Activated T-cell treated with anti-CD3 and anti-CD28 coated beads, Interleukin-2, amount 50 U/mL, for 1 hour (primary cell): ENCODE measurements around the gene KRT79.

ENCODE experiments used
- DNase-seq: peaks from one replicate; pipeline ENCODE4 v3.0.0-alpha.2; 2020

The KRT79 gene

GRCh38 chr12:52832985-52833905, 866 bp downstream of the KRT79 start:
- DNase-seq: no peak

DNA sequence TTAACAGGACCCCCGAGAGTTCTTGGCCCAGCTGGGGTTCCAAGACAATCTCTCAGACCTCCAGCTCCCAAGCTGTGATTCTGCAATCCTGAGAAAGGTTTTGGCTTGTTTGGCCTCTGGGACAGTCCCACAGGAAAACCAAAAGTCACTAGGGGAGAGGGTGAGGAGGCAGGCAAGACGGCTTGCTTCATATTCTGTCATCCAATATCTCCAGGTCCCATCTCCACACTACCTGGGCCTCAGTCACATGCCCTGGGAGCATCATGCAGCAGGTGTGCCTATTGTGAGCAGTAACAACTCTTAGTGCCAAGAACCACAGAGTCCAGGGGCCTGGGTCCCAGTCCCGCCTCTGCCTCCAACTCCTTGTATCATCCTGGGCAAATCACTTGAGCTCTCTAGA, 1.7 kb downstream of the KRT79 start:
- no peak for DNase-seq

DNA sequence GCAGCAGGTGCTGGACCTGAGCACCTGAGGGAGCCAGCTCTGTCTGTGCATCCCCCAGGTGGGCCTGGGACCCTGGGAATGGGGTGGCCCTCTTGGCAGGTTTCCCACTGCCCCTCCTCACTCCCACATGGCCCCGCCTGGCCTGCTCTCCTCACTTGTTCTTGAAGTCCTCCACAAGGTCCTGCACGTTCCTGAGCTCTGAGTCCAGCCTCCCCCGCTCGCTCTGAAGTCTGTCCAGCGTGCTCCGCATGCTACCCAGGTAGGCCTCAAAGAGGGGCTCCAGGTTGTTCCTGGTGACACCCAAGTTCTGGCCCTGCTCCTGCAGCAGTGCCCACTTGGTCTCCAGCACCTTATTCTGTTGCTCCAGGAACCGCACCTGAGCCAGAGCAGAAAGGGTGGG, 2.9 kb downstream of the KRT79 start:
- DNase-seq: no peak

GRCh38 chr12:52829986-52830770, 3.9 kb downstream of the KRT79 start:
- DNase-seq: no peak

DNA sequence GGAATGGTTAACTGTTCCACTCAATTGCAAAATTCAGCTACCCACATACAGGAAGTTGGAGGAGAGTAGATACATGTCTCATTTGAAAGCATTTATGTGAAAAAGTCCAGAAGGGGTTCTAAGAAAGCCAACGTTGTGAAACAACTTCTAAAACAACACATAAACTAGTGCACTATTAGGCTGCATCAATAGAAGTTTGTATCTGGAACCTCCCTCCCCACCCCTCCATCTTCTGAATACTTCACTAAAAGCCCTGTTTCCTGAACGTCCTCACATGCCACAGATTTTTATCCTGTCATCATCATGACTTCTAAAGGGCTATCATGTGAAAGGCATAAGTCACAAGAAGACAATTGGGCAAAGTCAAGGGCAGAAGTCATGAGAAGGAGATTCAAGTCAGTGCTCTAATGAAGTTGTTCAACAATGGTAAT, 5.5 kb downstream of the KRT79 start:
- no peak for DNase-seq

GRCh38 chr12:52828156-52828555, 6.0 kb downstream of the KRT79 start:
- DNase-seq: no peak

- no peak for DNase-seq
These were observed 6.5 kb downstream of the KRT79 start for GRCh38 chr12:52827499-52828090.

DNA sequence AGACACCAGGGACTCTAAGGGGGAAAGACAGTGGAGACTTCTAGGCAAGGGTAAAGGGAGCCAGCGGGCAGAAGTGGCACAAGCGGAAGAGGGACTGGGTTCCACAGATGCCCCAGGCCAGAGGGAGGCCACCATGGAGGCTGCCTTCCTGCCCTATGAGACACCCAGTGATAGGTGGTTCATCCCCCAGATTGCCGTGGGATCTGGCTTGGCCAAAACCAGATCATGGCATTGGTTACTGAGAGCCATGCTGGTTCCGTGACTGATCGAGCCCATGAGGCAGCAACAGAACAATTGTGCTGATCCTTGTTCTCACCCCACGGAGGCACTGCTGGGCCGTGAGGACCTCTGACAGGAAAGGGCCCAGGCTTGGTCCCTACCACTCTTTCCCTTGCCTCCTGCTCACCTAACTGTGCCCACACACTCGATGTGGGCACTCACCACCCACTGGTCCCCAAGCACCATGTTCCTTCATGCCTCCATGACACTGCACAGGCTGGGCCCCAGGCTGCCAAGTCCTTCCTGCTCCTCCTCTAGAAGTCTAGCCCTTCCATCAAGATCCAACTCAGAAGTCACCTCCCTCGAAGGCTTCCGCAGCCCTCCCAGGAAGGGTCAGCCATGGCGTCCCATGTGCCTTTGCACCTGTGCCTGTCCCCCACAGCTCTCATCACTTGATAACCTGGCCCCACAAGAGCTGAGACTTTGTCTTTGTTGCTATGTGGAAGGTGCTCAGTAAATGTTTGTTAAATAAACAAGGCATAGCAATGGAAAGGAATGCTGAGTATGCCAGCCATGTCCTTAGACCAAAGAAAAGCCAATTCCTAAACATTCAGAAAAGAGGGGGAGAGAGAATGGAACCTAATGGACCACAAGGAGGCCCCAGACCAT, 7.3 kb downstream of the KRT79 start:
- no peak for DNase-seq

DNA sequence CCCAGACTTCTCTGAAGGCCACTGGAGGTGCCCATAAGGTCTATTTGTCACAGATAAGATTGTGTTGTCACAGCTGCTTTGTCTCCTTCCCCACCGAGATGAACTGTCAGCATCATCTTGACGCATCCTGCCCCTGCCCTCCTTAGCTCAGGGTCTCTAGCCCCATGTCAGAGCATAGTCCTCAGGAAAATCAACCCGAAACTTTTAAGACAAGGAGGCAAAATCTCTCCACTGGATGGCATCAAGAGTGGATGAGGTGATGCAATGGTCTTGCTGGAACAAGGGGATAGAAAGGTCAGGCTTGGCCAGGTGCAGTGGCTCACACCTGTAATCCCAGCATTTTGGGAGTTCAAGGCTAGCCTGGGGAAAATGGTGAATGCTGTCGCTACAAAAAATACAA, 8.2 kb downstream of the KRT79 start:
- DNase-seq: no peak

- DNase-seq: no peak
These were observed 9.2 kb downstream of the KRT79 start for GRCh38 chr12:52824741-52825410.

DNA sequence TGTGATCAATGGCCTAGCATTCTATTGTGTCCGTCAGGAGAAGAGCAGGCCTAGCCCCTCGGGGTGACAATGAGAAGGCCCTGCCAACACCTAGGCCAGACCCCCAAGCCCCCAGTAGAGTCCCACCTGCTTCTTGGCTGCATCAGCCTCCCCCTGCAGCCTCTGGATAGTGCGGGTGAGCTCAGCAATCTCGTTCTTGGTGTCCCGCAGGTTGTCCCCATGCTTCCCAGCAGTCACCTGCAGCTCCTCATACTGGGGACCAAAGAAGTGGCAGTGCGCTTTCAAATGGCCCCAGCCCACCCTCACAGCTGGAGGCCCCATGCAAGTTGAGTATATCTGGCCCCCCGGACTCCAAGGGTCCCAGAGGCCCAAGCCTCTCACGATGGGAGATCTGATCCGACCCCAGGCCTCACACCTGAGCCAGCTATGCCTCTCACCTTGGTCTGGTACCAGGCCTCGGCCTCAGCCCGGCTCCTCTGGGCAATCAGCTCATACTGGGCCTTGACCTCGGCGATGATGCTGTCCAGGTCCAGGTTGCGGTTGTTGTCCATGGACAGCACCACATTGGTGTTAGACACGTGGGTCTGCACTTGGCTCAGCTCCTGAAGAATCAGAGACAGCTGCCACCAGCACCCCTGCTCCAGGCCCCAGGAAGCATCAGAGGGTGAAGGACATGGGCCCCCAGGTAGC, 10.2 kb downstream of the KRT79 start:
- DNase-seq: no peak

DNA sequence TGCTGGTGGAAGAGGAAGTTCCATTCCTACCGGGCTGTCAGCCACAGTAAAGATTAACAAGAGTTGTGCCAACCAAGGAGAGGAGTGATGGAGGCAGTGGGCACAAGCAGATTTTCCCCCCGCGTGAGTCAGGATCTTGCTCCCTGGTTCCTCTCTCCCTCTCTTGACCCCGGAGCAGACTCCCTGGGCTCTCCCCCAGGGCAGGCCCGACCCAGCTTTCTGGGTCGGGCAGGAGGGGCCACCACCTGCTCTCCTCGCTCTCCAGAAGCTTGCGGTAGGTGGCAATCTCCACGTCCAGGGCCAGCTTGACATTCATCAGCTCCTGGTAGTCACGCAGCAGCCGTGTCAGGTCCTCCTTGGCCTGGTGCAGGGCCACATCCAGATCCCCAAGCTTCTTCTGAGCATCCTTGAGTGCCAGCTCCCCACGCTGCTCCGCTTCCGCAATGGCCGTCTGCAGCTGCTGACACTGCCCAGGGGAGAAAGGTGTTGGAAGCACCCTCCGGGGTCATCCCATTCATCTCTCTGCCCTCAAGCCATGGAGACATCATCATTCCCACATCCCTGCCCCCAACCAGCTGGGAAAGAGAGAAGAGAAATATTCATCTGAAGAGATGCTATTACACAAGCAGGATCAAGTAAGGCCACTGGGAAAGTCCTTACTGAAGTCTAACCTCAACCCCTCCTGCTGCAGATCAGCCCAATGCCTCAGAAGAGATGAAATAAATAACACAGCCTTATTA, 11.2 kb downstream of the KRT79 start:
- no peak for DNase-seq

DNA sequence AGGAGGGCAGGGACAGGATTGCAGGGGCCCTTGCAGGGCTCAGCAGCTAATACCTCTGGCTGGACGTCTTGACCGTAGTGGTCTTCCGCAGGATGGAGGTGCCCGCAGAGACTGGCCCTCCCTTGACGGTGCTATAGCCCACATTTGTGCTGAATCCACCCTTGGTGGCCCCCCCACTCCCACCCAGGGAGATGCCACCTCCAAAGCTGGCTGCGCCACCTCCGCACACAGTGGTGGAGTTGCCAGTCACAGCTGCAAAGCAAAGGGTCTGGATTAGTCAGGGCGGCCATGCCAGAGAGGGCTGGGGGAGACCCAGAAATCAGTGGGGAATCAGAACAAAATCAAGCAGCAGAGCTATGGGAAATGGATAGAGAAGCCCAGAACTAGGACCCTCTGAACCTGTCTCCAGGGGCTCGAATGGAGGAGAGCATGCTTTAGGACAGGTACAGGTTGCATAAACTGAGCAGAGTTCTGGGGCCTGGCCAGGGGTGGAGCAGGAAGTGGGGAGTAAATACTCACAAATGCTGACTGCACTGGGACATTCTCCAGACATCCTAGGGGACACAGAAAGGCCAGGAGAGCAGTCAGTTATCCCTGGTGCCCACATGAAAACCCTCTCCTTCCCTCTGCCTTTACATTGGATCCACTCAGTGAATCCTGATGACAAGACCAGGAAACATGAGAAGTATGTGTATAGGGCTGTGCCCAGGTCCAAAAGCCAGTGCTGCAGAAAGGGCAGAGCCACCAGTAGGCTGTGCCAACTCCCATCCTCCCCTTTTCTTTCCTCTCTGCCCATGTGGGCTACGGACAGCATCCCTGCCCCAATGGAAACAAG, 12.1 kb downstream of the KRT79 start:
- no peak for DNase-seq

DNA sequence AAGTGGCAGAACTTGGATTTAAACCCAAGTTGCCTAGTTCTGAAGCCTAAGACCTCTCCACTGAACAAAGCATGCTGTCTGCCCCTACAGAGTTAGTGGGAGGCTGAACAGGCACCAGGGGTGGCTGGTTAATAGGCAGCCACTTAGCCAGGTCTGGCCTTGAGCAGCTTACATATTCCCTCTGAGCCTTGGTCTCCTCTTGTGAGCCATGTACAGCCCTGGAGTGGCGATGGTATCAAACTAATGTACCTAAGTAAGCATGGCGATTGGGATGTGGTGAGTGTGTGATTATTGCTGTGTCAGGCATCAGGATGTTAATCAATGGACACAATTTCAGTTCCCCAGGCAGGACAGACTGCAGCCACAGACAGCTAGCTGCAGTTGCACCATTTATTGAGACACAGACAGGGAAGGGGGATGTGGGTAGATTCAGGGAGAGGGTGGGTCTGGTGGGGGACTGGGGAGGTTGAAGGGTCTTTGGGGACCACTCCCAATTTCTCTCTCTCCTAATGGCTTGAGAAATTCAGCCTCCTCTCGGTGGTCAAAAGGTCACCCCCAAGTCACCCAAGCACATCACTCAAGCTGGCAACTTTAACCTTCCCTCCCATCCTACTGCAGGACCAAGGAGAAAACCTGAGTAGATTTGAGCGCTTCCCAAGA, 12.9 kb downstream of the KRT79 start:
- DNase-seq: no peak

DNA sequence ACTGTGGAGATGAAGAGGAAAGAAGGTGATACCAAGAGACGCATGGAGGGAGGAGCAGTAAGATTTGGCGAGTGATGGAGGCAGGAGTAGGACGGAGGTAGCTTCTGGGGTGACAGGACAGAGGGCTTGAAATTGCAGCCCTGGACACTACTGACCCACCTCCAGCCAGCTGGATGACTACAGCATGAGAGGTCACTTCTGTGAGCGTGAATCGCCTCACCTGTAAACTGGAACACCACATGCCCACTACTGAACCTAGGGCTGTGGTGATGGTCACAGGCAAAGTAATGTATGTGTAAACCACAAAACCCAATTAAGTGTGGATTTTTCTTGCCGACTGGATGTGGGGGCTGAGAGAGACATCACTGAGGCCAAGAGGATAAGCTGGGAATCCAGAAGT, 13.6 kb downstream of the KRT79 start:
- no peak for DNase-seq

- no peak for DNase-seq
These were observed 14.2 kb downstream of the KRT79 start for GRCh38 chr12:52819731-52820510.

DNA sequence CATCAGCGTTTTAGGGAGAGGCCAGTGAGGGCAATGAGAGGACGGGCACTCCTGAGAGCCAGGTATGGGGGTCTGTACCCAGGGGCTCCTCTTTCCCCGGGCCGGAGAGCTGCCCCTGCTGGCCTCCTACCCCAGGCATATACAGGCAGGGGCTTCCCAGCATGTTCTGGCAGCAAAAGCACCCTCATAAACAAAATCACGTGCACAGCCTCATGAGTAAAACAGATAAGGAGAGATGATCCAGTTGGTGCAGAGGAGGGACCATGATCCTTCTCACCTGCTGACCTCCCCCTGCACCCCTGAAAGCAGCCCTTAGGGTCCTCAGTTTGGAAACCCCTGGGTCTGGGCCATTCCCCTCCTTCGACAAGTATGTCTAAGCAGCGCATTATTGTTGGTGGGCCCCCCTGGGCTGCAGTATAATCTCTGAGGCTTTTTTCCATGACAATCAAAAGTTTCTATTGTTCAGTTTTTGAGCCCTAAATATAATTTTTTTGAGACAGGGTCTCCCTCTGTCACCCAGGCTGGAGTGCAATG, 15.2 kb downstream of the KRT79 start:
- no peak for DNase-seq

DNA sequence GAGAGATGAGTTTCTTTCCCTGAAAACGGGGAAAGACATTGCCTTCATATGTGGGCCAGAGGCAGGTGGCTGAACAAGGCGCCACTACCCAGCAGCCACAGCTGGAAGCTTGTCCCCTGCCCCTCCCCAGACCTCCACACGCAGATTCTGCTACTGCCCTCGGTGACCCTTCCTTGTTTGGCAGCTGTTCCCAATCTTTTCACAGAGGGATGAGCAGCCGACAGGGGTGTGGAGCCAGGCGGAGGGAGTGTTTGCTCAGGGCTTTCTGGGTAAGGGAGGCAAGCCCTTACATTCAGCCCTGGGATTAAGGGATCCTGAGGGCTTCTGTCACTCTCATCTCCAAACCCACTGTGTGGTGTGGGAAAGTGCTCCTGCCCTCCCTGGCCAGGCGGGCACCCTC, 15.7 kb downstream of the KRT79 start:
- no peak for DNase-seq
